Measurements from ENCODE around the gene SCN3A. TPM values are rescaled to one million over a fixed set of nuclear protein-coding genes. Genes with fewer than 3 reads are reported as not detected.

The SCN3A gene
- total RNA-seq, 1 experiment from 2014 or later = not detected

- Histone ChIP-seq H3K36me3 (ENCODE audit: control insufficient read depth, insufficient read depth, low read length) (no peaks in the 10 kb centered on the region), H3K27me3 (ENCODE audit: control insufficient read depth, insufficient read depth, low read length) (no peaks in the 10 kb centered on the region), H3K27ac (ENCODE audit: low read length) (no peak overlapping the region), H3K4me3 (ENCODE audit: low read depth in 2 of 2, low read length in 2 of 2) (no peak overlapping the region), H3K9me3 (ENCODE audit: control insufficient read depth, insufficient read depth, low read depth, low read length) (no peaks in the 10 kb centered on the region), H3K4me1 (ENCODE audit: control insufficient read depth, insufficient read depth, low read length) (no peaks in the 10 kb centered on the region)
- intact Hi-C loops (cut with micrococcal nuclease; ENCODE audit: unreplicated experiment) = no loop called here
- CTCF ChIA-PET = no interaction called here
- in situ Hi-C loops (cut with HindIII; ENCODE audit: low pct_unique_long_range_greater_than_20kb, low sequenced_read_pairs) = no loop called here
- POLR2A ChIA-PET = no interaction called here
- no TSS peak for BruUV-seq (replicated peaks)
- no peak for ATAC-seq
- TF ChIP-seq POLR2AphosphoS5 (IDR thresholded peaks at IDR 0.05; ENCODE audit: low read depth, low read length) (no peak), CTCF (IDR thresholded peaks at IDR 0.05) (no peak), REST (IDR thresholded peaks at IDR 0.05; ENCODE audit: insufficient read depth in 1 of 2, low read depth in 2 of 2, low read length in 1 of 2) (no peak), SIN3A (IDR thresholded peaks at IDR 0.05; ENCODE audit: borderline replicate concordance, insufficient read depth, low read depth, low read length) (no peak), TCF7L2 (IDR thresholded peaks at IDR 0.05; ENCODE audit: low read depth, low read length) (no peak)
- no peak for DNase-seq (ENCODE audit: low read depth, low spot score)
These were observed 27.1 kb downstream of the SCN3A start for GRCh38 chr2:165176780-165177179.

- intact Hi-C loops (cut with micrococcal nuclease; ENCODE audit: unreplicated experiment) = no loop called here
- Histone ChIP-seq H3K4me1 (ENCODE audit: control insufficient read depth, insufficient read depth, low read length) (no peaks in the 10 kb centered on the region), H3K9me3 (ENCODE audit: control insufficient read depth, insufficient read depth, low read depth, low read length) (no peaks in the 10 kb centered on the region), H3K4me3 (ENCODE audit: low read depth in 2 of 2, low read length in 2 of 2) (no peak overlapping the region), H3K27me3 (ENCODE audit: control insufficient read depth, insufficient read depth, low read length) (no peaks in the 10 kb centered on the region), H3K36me3 (ENCODE audit: control insufficient read depth, insufficient read depth, low read length) (no peaks in the 10 kb centered on the region), H3K27ac (ENCODE audit: low read length) (no peak overlapping the region)
- ChIA-PET POLR2A (no interaction called here), CTCF (no interaction called here)
- no peak for ATAC-seq
- in situ Hi-C loops (cut with HindIII; ENCODE audit: low pct_unique_long_range_greater_than_20kb, low sequenced_read_pairs) = no loop called here
- BruUV-seq (replicated peaks) = no TSS peak
- TF ChIP-seq SIN3A (IDR thresholded peaks at IDR 0.05; ENCODE audit: borderline replicate concordance, insufficient read depth, low read depth, low read length) (no peak), CTCF (IDR thresholded peaks at IDR 0.05) (no peak), TCF7L2 (IDR thresholded peaks at IDR 0.05; ENCODE audit: low read depth, low read length) (no peak), REST (IDR thresholded peaks at IDR 0.05; ENCODE audit: insufficient read depth in 1 of 2, low read depth in 2 of 2, low read length in 1 of 2) (no peak), POLR2AphosphoS5 (IDR thresholded peaks at IDR 0.05; ENCODE audit: low read depth, low read length) (no peak)
- DNase-seq (ENCODE audit: low read depth, low spot score) = no peak
These were observed 30.6 kb downstream of the SCN3A start for GRCh38 chr2:165173215-165173614.
